WTC11 (cell line): ENCODE measurements around the gene COX7C. TPM values are rescaled to one million over a fixed set of nuclear protein-coding genes. Genes with fewer than 3 reads are reported as not detected.
"Not testable (repeated sequence)": the region's sequence is repeated elsewhere in the genome, so short reads cannot be mapped to it uniquely, and the experiment has no call there.

Experiments
- ATAC-seq: fragments of 200-7000 bp; cut with Tn5 transposase; 2 replicates; pipeline ENCODE4 v1.10.0; 2021; ENCODE audit warnings: mild to moderate bottlenecking, moderate library complexity
- CTCF ChIA-PET: fragments of 300-600 bp; sonication (Branson Sonifier 250); formaldehyde crosslinking; loops from one replicate; lab custom pipeline; 2021; ENCODE audit warnings: antibody characterized with exemption; lab: Charles Lee
- POLR2A ChIA-PET: fragments of 350-600 bp; sonication (Branson Sonifier 250); formaldehyde crosslinking; loops from one replicate; lab custom pipeline; 2021; ENCODE audit warnings: antibody characterized with exemption; lab: Charles Lee
- DNase-seq: peaks from one replicate; pipeline ENCODE4 v3.0.0; 2021; ENCODE audit warnings: low spot score
- H3K27ac Mint-ChIP-seq: 2 replicates; pipeline ENCODE4 v1.8.0; 2021; ENCODE audit warnings: mixed read lengths
- H3K27me3 Mint-ChIP-seq: 2 replicates; pipeline ENCODE4 v1.8.0; 2021; ENCODE audit warnings: low read depth, mild to moderate bottlenecking, moderate library complexity, mixed read lengths
- H3K36me3 Mint-ChIP-seq: 2 replicates; pipeline ENCODE4 v1.8.0; 2021; ENCODE audit warnings: mixed read lengths
- H3K4me1 Mint-ChIP-seq: 2 replicates; pipeline ENCODE4 v1.8.0; 2022; ENCODE audit warnings: mixed read lengths
- H3K4me3 Mint-ChIP-seq: 2 replicates; pipeline ENCODE4 v1.8.0; 2021; ENCODE audit warnings: mild to moderate bottlenecking, moderate library complexity, mixed read lengths
- H3K9me3 Mint-ChIP-seq: 2 replicates; pipeline ENCODE4 v1.8.0; 2021; ENCODE audit warnings: mixed read lengths
- ATF1 ChIP-seq: sonication (generic); formaldehyde crosslinking; IDR thresholded peaks from 2 replicates; pipeline ENCODE4 v1.8.1; 2023; ENCODE audit warnings: mild to moderate bottlenecking, moderate library complexity, missing genetic modification reagents
- ERG ChIP-seq: fragments of 250-450 bp; sonication (Bioruptor Pico); IDR thresholded peaks from 2 replicates; pipeline ENCODE4 v1.8.0; 2021; ENCODE audit warnings: mild to moderate bottlenecking
- ETV6 ChIP-seq: sonication (generic); formaldehyde crosslinking; IDR thresholded peaks from 2 replicates; pipeline ENCODE4 v1.8.1; 2022; ENCODE audit warnings: mild to moderate bottlenecking, missing genetic modification reagents
- GRHL2 ChIP-seq: fragments of 250-450 bp; sonication (Bioruptor Pico); IDR thresholded peaks from 2 replicates; pipeline ENCODE4 v1.8.0; 2022; ENCODE audit warnings: mild to moderate bottlenecking, moderate library complexity; ENCODE audit not compliant: insufficient replicate concordance, severe bottlenecking
- JUN ChIP-seq: sonication (generic); formaldehyde crosslinking; IDR thresholded peaks from 2 replicates; pipeline ENCODE4 v1.8.0; 2023; ENCODE audit warnings: mild to moderate bottlenecking, missing genetic modification reagents
- MXD4 ChIP-seq: fragments of 250-450 bp; sonication (Bioruptor Pico); IDR thresholded peaks from 2 replicates; pipeline ENCODE4 v1.8.0; 2021; ENCODE audit warnings: mild to moderate bottlenecking, moderate library complexity, borderline replicate concordance
- MYBL2 ChIP-seq: sonication (generic); formaldehyde crosslinking; IDR thresholded peaks from 2 replicates; pipeline ENCODE4 v1.8.1; 2023; ENCODE audit warnings: mild to moderate bottlenecking, moderate library complexity, missing genetic modification reagents
- NFE2L1 ChIP-seq: sonication (generic); formaldehyde crosslinking; IDR thresholded peaks from 2 replicates; pipeline ENCODE4 v1.8.1; 2023; ENCODE audit warnings: missing genetic modification reagents
- RELA ChIP-seq: sonication (generic); formaldehyde crosslinking; IDR thresholded peaks from 2 replicates; pipeline ENCODE4 v1.8.1; 2022; ENCODE audit warnings: missing genetic modification reagents, mild to moderate bottlenecking, borderline replicate concordance
- SMAD4 ChIP-seq: sonication (generic); formaldehyde crosslinking; IDR thresholded peaks from 2 replicates; pipeline ENCODE4 v1.8.0; 2022; ENCODE audit warnings: mild to moderate bottlenecking, missing genetic modification reagents
- TEAD1 ChIP-seq: sonication (generic); formaldehyde crosslinking; IDR thresholded peaks from 2 replicates; pipeline ENCODE4 v1.8.0; 2022; ENCODE audit warnings: mild to moderate bottlenecking, missing genetic modification reagents
- ZBTB43 ChIP-seq: sonication (generic); formaldehyde crosslinking; IDR thresholded peaks from 2 replicates; pipeline ENCODE4 v1.8.1; 2023; ENCODE audit warnings: mild to moderate bottlenecking, missing genetic modification reagents
- ZNF138 ChIP-seq: sonication (generic); formaldehyde crosslinking; conservative IDR thresholded peaks from 2 replicates; pipeline ENCODE4 v1.8.1; 2022; ENCODE audit warnings: mild to moderate bottlenecking, moderate library complexity, missing genetic modification reagents
- ZNF263 ChIP-seq: sonication (generic); formaldehyde crosslinking; IDR thresholded peaks from 2 replicates; pipeline ENCODE4 v1.8.1; 2022; ENCODE audit warnings: low read depth, mild to moderate bottlenecking, moderate library complexity, missing genetic modification reagents
- ZNF281 ChIP-seq: sonication (generic); formaldehyde crosslinking; IDR thresholded peaks from 2 replicates; pipeline ENCODE4 v1.8.0; 2023; ENCODE audit warnings: mild to moderate bottlenecking, missing genetic modification reagents
- ZSCAN18 ChIP-seq: fragments of 250-450 bp; sonication (Bioruptor Pico); IDR thresholded peaks from 2 replicates; pipeline ENCODE4 v2.1.2; 2022; ENCODE audit warnings: mild to moderate bottlenecking, moderate library complexity
- total RNA-seq: library from RNA; stranded (reverse); gene quantifications from 3 replicates; pipeline ENCODE4 v1.2.3, GENCODE V29; 2021
- TF ChIP-seq, protein P1 (sequence below): fragments of 250-450 bp; sonication (Bioruptor Pico); IDR thresholded peaks from 2 replicates; pipeline ENCODE4 v1.9.0; 2021; ENCODE audit warnings: moderate library complexity, mild to moderate bottlenecking, inconsistent platforms, borderline replicate concordance
- TF ChIP-seq, protein P2 (sequence below): sonication (generic); formaldehyde crosslinking; IDR thresholded peaks from 2 replicates; pipeline ENCODE4 v1.8.1; 2022; ENCODE audit warnings: missing genetic modification reagents, borderline replicate concordance

The COX7C gene
- total RNA-seq, 1 experiment from 2014 or later, result 858 TPM

DNA sequence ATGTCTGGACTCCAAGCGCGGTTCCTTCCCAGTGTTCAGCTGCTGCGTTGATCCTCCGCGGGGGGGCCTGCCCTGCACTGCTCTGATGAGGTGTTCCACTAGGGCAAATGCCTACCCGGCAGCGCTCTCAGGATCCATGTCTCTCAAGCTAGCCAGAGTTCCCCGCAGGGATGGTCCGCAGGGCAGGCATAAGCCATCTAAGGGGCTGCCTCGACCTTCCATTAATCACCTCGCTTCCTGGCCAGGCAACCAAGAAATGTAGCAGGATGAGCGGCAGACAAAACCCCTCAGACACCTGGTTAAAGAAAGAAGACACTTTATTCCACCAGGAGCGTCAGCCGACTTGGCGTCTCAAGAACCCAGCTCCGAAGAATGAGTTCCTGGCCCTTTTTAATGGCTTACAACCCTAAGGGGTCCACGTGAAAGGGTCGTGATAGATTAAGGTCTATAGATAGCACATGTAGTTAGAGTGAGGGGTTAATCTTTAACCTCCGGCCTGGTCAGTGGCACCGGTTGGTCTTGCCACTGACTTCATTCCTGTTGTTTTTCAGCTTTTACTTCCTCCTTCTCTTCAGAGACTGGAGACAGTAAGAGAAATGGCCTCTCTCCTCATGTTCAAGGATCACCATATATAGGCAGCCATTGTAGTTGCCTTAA, 47.2 kb upstream of the COX7C start:
- POLR2A ChIA-PET, result no interaction called here

DNA sequence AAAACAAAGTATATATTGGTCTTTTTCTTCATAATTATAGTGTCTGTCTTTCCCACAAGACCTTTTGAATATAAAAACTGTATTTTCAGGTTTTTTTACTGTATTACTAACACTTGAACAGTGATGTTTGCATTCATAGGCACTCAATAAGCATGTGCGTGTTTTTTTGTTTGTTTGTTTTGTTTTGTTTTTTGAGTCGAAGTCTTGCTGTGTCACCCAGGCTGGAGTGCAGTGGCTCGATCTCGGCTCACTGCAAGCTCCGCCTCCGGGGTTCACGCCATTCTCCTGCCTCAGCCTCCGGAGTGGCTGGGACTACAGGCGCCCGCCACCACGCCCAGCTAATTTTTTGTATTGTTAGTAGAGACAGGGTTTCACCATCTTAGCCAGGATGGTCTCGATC, 46.6 kb upstream of the COX7C start:
- H3K27ac Mint-ChIP-seq, H3K36me3 Mint-ChIP-seq, ATAC-seq, H3K4me1 Mint-ChIP-seq, DNase-seq, H3K9me3 Mint-ChIP-seq, POLR2A ChIA-PET, CTCF ChIA-PET, H3K4me3 Mint-ChIP-seq, H3K27me3 Mint-ChIP-seq: not testable (repeated sequence)

More for the DNA sequence above, 47.2 kb upstream of the COX7C start:
- ATAC-seq, result no peak
- no peak for DNase-seq
- H3K27me3 Mint-ChIP-seq, result no peaks in the 10 kb centered on the region
- H3K36me3 Mint-ChIP-seq, result no peaks in the 10 kb centered on the region
- H3K4me3 Mint-ChIP-seq, result no peak overlapping the region
- no peak for TF ChIP-seq RELA (CRISPR knock-in tag)
- no peak for TF ChIP-seq MYBL2 (CRISPR knock-in tag)
- no peak for TF ChIP-seq ETV6 (CRISPR knock-in tag)
- no peak for TF ChIP-seq MXD4 (CRISPR knock-in tag)
- no peak for TF ChIP-seq TEAD1 (CRISPR knock-in tag)
- no peak for TF ChIP-seq ZNF281
- TF ChIP-seq, protein P1, sequence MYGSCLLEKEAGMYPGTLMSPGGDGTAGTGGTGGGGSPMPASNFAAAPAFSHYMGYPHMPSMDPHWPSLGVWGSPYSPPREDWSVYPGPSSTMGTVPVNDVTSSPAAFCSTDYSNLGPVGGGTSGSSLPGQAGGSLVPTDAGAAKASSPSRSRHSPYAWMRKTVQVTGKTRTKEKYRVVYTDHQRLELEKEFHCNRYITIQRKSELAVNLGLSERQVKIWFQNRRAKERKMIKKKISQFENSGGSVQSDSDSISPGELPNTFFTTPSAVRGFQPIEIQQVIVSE (CRISPR knock-in tag), result no peak
- TF ChIP-seq ZSCAN18 (CRISPR knock-in tag), result no peak
- TF ChIP-seq GRHL2 (CRISPR knock-in tag), result no peak
- no peak for TF ChIP-seq SMAD4 (CRISPR knock-in tag)
- no peak for TF ChIP-seq ERG (CRISPR knock-in tag)
- TF ChIP-seq ATF1, result no peak
- TF ChIP-seq ZNF138 (CRISPR knock-in tag), result no peak
- TF ChIP-seq ZNF263, result no peak
- H3K9me3 Mint-ChIP-seq, result peaks cover 5% of the 10 kb centered on the region
- CTCF ChIA-PET, result no interaction called here
- H3K27ac Mint-ChIP-seq, result no peak overlapping the region; the same call in 1 of the 2 replicates
- H3K4me1 Mint-ChIP-seq, result no peaks in the 10 kb centered on the region

DNA sequence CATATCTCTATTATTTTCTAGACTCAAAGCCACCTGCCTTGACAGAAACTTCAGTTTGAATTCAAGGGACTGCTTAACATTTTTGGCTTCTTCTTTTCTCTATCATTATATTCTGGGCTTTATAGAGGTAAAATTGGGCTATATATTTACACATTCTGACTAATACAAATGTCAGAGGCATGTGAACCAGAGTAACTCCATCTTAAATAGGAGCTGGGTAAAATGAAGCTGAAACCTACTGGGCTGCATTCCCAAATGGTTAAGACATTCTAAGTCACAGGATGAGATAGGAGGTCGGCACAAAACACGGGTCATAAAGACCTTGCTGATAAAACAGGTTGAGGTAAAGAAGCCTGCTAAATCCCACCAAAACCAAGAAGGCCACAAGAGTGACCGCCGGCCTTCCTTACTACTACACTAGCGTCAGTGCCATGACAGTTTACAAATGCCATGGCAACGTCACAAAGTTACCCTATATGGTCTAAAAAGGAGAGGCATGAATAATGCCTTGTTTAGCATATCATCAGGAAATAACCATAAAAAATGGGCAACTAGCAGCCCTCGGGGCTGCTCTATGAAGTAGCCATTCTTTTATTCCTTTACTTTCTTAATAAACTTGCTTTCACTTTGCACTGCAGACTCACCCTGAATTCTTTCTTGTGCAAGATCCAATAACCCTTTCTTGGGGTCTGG, 44.8 kb upstream of the COX7C start:
- H3K36me3 Mint-ChIP-seq, result no peaks in the 10 kb centered on the region
- TF ChIP-seq NFE2L1 (CRISPR knock-in tag) (no peak), ZBTB43 (CRISPR knock-in tag) (no peak), JUN (CRISPR knock-in tag) (no peak)
- TF ChIP-seq, protein P2, sequence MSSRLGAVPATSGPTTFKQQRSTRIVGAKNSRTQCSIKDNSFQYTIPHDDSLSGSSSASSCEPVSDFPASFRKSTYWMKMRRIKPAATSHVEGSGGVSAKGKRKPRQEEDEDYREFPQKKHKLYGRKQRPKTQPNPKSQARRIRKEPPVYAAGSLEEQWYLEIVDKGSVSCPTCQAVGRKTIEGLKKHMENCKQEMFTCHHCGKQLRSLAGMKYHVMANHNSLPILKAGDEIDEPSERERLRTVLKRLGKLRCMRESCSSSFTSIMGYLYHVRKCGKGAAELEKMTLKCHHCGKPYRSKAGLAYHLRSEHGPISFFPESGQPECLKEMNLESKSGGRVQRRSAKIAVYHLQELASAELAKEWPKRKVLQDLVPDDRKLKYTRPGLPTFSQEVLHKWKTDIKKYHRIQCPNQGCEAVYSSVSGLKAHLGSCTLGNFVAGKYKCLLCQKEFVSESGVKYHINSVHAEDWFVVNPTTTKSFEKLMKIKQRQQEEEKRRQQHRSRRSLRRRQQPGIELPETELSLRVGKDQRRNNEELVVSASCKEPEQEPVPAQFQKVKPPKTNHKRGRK (CRISPR knock-in tag), result no peak
- DNase-seq, result no peak
- no peaks in the 10 kb centered on the region for H3K27me3 Mint-ChIP-seq
- ChIA-PET CTCF (no interaction called here), POLR2A (no interaction called here)
- no peak for ATAC-seq
- H3K4me1 Mint-ChIP-seq, result no peaks in the 10 kb centered on the region
- peaks cover 5% of the 10 kb centered on the region for H3K9me3 Mint-ChIP-seq
- no peak overlapping the region for H3K4me3 Mint-ChIP-seq
- H3K27ac Mint-ChIP-seq, result no peak overlapping the region
